ENCODE results near the gene NHERF2.

NHERF2 gene

DNA sequence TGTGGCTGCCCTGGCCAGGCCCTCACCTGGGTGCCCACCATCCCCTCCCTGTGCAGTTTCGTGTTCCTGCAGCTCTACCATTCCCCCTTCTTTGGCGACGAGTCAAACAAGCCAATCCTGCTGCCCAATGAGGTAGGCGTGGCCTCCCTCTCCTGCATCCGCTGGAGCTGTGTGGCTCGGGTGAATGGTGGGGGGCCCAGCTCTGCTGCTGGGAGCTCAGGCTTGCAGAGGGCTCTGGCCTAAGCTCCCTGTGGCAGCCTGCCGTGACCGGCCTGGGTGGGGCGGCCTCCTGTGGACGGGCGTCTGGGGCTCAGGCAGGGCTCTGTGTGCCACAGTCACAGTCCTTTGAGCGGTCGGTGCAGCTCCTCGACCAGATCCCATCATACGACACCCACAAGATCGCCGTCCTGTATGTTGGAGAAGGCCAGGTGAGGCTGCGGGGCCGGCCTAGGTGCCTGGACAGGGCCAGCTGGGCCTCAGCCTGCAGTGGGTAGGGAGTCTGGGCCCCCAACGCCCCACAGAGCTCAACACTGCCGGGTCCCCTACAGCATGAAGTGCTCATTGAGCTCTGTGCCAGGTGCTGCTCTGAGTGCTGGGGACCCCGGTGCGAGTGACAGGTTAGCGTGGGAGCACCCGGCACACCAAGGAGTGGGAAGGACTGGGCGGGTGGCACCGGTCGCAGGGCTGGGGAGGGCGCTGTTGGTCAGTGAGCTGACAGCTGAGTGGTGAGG lies 58.4 kb downstream of the NHERF2 start:
- no peak for DNase-seq

DNA sequence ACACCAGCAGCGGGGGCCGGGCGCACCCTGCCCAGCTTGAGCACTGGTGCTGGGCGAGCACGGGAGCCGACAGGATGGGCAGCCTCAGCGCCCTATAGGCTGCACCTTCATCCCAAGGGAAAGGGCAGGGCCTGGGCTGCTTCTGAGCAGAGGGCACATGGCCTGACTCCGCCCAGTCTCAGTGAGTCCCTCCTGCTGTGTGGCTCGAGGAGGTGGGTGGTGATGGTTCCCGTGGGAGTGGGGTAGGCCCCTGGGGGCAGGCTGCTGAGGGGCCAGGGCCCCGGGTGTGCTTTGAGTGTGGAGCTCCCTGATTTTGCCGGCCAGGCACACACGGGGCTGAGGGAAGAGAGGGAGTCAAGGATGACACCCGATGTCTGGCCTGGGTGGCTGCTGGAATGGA lies 59.0 kb downstream of the NHERF2 start:
- DNase-seq: no peak

DNA sequence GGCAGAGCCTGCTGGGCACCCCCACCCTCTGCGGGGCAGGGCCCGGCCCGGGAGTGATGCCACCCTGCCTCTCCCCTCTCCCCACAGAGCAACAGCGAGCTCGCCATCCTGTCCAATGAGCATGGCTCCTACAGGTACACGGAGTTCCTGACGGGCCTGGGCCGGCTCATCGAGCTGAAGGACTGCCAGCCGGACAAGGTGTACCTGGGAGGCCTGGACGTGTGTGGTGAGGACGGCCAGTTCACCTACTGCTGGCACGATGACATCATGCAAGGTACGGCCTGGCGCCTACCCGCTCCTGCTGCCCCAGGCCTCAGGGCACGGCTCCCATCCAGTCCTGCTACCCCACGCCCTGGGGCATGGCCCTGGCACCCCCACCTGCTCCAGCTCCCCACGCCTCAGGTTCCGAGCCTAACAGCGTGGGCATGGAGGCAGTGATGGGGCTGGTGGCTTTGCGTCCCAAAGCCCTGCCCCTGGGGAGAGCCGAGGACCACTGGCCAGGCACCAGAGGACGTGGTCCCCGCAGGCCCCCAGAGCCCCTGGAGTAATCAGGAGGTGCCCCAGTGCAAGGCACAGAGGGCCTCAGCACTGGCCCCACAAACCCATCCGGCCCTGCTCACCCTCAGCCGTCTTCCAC lies 59.5 kb downstream of the NHERF2 start:
- DNase-seq: no peak

DNA sequence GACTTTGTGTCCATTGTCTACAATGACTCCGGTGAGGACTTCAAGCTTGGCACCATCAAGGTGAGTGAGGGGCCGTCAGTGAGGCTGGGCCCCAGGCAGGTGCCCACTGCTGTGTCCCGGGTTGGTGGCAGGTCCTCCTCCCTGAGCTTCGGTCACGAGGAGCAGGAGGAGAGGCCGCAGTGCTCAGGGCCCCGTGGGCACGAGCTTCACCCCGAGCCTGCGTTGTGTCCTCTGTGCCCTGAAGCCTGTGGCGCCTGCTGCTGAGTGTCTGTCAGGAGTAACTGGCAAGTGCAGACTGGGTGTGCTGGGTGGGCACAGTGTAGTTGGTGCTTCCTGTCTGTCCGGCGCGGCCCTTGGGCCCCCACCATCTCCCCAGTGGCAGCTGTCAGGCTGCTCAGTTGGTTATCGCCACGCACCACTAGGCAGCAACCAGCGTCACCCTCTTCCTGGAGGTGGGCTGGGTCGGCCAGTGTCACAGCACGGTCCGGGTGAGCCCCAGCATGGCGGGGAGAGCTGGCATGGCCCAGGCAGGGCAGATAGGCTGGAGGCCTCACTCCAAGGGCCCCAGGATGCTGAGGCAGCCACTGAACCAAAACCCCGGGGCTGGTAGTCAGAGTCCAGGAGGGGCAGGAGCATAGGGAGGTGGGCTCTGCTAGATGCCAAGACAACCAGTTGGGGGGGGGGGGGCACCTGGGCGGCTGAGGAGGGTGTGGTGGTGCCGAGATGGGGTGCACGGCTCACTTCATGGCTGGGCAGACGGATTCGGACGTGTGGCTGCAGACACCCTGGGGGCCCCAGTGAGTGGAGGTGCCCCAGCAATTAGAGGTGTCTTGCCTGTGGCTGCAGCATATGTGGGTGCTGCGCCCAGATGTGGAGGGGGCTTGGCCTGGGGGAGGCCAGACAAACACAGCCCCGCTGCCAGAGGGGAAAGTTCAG lies 60.4 kb downstream of the NHERF2 start:
- DNase-seq: no peak

DNA sequence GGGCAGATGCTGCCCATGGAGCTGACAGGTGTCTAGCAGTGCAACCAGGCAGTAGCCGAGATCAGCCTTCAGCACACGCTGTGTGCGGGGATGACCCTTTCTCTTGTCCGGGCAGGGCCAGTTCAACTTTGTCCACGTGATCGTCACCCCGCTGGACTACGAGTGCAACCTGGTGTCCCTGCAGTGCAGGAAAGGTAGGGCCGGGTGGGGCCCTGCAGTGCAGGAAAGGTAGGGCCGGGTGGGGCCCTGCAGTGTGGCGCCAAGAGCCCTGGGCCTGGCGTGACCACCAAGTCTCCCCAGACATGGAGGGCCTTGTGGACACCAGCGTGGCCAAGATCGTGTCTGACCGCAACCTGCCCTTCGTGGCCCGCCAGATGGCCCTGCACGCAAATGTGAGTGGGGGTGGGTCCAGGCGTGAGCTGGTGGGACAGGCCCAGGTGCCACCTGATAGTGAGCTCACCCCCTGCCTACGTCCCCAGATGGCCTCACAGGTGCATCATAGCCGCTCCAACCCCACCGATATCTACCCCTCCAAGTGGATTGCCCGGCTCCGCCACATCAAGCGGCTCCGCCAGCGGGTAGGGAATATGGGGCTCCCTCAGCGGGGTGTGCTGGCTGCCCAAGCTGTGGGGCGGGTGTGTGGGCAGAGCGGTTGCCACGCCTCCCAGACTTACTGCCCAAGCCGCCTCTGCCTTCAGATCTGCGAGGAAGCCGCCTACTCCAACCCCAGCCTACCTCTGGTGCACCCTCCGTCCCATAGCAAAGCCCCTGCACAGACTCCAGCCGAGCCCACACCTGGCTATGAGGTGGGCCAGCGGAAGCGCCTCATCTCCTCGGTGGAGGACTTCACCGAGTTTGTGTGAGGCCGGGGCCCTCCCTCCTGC lies 61.3 kb downstream of the NHERF2 start:
- no peak for DNase-seq

All from COR-L47 (cell line).